NCI-H146 treated with DMSO at 0.1 percent for 48 hours (cell line): ENCODE measurements around the gene KLC1.

Experiments used
- DNase-seq: peaks from one replicate; lab custom pipeline; 2025; ENCODE audit not compliant: unreplicated experiment; lab: John Stamatoyannopoulos, UW

Gene KLC1

DNA sequence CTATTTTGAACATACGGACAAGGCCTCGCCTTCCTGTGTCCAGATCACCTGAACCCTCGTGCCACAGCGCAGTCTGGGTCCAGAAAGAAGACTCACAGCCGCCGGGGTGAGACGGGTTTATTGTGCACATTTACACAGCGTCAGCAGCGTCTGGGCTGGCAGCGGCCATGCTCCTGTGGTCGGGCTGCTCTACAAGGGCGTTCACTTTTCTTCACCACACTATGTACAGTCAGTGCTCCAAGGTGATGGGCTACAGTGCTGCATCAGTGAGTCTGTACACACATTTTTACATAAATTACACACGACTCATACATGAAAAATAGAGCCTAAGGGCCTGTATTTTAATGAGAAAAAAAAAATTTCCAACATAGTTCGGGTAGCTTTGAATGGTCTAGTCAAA lies 104.6 kb downstream of the KLC1 start:
- no peak for DNase-seq

DNA sequence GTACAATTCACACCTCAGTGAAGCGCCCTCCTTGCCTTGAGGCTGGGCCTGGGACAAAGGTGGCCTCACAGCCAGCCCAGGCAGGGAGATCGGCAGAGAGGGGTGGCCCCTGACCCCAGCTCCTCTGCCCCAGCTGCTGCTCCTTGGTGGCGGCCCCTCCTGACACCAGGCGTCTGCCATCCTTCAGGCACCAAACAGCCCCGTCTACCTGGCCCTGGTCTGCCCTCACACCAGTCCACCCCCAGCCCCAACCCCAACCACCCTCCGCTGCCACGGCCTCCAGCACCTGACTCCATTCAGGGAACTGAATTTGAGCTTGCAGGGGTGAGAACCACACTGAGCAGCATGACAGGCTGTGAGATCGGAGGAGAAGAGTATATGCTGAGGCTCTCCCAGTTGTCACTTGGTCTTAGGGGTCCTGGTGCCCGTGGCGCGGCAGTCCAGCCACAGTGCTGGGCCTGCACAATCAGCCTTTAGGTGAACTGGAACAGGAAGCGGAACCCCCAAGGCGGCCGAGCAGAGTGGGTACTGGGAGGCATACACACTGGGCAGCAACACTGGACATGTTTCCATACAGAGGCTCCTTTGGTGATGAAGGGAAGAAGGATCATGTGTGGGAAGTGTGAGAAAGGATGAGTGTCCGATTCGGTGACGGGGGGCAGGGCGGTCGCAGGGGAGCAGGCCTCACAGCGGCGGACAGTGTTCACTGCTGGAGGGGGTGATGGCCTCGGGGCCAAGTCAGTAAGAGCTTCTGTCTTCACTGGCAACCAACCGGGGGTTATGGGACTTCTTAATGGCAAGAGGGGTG lies 105.3 kb downstream of the KLC1 start:
- DNase-seq: no peak

DNA sequence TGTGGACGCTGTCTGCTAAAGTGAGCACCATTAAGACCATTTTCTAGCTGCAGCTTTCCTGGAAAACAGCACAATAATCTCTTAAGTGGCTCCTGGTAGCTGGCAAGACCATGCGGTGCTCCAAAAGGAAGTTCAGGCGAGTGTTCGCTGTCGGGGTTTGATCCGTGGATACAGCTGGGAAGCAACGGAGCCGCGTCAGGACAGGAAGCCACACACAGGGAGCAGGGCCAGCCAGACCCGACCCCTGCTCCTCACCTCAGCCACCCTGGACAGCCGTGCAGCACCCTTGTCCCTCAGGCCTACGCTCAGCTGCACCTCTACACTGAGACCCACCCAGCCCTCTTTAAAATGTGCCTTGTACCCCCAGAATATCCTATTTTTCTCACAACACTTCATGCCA lies 106.0 kb downstream of the KLC1 start:
- DNase-seq: no peak

DNA sequence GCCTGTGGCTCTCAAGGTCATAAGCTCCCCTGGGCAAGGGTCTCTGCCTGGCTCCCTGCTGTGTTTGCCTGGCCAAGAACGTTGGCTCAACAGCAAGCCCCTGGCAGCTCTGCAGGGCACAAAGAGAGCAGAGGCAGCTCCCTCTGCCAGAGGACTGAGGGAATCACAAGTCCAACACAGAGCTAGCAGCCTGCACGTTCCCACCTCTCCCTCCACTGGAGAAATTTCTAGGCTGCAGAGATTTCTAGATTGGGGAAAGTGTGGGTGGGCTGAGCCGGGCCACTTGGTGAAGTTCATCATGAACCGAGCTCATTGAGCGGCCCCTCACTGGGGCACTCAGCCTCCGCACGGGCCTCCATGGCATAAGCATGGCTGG lies 106.4 kb downstream of the KLC1 start:
- no peak for DNase-seq

DNA sequence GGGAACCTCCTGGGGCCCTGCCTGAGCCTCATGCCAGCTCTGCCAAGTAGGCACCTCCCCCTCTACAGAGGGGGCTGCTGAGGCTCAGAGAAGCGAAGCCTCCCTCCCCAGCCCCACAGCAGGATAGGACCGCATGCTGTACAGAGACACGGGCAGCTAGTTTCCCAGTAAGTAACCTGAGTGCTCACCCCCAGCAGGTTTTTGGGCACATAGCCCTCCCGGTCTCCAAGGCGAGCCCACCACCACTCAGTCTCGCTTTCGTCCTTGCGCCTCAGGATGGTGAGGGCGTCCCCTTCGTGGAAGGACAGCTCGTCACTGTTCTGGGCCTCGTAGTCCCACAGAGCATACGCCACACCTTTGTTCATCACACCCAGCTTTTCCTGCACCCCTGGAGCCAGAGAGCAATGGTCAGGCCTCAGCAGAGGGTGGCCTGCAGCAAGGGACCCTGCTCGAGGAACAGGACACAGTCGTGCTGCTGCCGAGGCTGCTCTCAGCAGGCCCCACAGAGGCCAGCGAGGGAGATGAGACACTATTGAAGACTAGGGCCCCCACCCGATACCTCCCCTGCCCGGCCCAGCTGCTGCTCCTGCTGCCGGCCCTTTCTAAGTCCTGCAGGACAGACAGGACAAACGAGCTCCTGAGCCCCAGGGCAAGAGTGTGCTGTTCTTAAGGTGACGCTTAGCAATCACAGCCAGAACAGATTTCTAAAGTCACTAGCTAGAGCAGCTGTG lies 107.0 kb downstream of the KLC1 start:
- DNase-seq: no peak

DNA sequence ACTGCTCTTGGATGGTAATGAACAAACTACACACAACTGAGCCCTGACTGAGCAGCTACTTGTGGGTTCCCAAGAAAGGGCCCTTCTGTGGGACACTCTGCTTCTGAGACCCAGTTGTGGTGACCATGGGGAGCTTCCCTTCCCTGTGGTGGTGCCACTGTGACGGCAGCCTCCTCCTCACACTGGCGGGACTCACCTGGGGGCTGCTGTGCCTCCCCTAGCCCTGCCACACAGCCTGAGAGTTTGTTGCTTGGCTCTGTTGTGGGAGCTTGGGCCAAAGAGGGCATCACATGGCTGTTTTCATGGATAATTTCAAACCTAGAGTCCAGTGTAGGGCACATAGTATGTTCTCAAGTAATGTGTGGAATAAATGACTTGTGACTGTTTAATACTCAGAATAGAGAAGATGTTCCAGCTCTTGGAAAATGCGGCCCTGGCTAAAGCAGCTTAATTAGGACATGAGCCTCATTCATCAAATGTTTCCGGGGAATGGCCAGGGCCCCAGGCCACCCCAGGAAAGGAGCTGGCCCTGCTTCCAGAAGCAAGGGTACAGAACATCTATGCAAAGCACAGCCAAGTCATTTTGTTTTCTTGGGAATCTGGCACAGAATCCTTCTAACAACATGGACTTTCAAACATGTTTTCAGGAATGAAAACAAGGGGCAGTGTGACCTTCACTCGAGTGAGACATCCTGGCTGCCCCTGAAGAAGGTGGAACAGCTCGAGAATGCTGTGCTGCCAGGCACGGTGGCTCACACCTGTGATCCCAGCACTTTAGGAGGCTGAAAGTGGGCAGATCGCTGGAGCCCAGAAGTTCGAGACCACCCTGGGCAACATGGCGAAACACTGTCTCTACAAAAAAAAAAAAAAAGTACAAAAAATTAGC lies 107.8 kb downstream of the KLC1 start:
- DNase-seq: no peak

DNA sequence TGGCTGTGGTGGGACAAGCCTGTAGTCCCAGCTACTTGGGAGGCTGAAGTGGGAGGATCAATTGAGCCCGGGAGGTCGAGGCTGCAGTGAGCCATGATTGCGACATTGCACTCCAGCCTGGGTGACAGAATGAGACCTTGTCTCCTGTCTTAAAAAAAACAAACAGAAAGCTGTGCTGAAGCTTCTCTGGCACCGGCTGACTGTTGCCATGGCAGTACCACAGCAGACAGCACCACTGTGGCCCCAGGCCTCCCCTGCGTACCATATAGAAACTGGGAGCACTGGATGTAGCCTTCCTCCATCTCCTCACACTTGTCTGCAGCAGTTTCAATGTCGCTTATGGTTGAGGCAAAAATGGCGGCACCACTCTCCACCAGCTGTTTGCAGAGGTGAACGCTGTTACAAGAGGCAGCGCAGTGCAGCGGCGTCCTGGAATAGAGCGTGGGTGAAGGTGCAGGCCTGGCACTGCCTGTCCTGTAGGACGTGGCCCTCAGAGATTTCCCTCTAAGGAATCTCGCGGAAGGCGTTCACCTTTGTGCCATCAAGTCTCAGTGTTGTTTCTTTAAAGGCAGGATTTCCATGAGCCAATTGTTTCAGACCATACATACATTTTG lies 108.5 kb downstream of the KLC1 start:
- DNase-seq: no peak

DNA sequence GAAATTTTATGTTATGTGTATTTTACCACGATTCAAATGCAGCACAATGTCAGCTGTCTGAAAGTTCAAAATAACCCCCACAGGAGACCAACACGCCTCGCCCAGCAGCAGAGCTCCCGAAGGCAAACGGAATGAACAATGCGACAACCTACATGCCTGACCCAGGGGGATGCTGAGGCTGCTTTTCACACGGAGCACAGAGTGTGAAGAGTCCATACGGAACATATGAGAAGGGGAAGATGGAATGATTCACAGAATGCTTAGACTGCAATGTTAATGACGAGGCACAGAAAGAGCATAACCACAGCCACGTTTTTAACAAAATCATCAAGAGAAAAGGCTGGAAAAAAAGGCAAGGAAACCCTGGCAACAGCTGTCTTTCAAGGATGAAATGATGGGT lies 109.2 kb downstream of the KLC1 start:
- DNase-seq: no peak

DNA sequence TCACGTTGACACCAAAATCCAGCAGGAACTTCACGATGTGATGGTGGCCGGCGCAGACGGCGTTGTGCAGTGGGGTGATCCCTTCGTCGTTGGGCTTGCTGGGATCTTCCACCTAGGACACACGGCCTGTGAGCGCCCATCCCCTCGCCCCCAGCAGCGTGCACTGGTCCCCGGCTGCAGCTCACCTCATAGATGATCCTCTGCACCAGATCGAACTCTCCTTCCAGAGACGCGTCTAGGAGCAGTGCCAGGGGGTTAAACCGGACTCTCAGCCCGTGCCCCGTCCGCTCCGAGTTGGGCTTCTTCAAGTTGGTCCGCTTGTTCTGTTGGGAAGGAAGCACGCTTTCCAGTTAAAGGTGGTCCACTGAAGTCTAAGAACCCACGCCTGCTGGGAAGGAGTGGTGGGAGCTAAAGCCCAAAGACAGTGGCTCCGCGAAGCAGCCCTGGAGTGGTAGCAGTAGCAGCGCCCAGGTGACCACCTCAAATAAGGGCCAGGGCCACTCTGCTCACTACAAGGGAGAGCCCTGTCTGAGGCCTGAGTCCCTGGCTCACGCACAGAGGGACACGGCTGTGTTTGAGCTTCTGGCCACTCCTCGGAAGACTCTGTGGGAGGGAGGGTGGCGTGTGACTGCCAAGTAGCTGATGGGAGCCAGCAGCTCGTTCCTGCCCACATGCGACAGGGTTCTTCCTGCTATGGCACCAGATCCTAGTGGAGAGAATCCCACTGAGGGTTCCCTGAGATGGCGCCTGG lies 109.9 kb downstream of the KLC1 start:
- DNase-seq: no peak

DNA sequence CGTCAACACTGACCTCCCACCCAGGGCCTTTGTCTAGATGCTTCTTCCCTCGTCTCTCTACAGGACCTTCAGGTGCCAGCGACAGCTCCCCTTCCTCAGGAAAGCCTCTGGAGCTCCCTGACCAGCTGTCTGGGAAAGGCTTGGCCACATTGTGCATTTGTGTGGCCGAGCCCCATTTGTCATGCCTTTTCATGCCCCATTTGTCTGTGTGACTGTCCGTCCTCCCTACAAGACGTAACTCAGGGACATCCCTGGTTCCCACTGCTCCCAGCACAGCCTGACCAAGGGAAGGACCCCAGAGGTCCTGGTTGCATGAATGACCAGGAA lies 110.4 kb downstream of the KLC1 start:
- no peak for DNase-seq

DNA sequence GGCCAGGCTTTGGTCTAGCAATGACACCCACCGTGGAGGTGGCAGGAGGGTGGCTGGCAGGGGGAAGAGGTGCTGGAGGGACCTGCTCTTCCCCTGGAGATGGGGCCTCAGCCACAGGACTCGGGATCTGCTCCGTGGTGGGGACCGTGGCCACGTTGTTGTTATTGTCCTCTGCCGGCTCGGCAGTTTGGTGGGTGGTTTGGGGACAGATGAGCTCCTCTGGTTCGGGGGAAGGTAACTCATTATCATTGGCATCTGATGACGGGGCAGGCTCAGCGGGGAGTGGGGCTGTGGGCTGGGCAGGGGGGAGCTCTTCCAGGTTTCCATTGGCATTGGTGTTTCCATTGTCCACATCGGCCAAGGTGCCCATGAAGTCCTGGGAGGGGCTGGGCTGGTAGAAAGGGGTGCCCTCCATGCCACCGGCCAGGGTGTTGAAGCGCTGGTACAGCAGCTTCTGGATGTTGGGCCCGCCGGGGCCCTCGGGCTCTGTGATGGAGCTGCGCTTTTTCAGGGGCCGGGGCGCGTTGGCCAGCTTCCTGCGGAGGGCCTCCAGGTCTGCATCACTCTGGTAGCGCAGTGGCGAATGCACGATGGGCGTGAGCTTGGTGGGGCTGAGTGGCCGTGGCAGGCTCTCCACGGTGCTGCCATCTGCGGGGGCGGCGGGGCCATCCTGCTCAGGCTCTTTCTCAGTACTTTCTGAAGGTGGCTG lies 110.9 kb downstream of the KLC1 start:
- no peak for DNase-seq

DNA sequence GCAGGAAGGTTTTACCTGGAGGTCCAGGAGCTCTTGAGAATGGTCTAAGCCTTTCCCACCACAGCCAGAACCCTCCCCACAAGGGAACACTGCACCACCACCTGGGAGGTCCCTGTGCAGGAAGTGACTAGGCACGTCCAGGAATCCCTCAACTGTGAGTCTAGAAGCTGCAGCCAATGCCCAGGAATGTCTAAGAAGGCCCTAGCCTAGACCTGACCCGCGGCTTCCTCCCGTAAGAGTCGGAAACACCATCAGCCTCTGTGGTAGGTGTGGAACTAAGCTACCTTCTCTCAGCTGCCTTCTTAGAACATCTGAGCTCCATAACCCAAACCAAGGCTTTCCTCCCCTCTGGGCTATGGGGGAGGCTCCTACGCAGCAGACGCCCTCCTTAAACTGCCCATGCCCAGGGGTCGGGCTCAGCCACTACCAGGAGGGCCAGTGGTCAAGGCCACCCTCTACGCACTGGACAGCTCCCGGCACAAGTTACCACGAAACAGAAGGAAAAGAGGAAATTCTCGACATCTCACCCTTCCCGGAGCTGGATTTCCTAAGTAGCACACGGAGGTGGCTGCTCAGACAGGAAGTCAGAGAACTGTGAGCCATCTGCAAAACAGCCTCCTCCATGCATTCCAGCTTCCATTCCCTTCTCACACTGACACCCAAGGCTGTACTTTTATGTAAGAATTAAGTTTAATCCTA lies 112.1 kb downstream of the KLC1 start:
- DNase-seq: no peak

DNA sequence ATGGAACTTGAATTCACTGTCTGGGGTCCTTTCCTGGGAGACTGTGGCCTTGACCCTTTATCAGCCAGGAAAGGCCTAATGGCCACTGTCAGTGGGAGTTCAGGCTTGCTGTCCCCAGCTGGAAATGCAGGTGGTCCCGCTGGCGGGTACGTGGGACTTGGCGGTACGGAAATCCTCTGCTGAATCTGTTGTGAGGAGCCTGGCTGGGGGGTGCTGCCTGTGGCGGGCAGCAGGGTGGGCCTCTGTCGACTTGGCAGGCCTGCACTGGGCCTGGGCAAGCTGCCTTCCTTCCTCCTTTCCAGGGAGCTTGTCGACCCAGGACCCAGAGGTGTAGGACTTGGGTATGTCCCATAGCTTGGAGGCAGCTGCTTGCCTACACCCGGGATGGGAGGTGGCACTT lies 112.9 kb downstream of the KLC1 start:
- DNase-seq: no peak

DNA sequence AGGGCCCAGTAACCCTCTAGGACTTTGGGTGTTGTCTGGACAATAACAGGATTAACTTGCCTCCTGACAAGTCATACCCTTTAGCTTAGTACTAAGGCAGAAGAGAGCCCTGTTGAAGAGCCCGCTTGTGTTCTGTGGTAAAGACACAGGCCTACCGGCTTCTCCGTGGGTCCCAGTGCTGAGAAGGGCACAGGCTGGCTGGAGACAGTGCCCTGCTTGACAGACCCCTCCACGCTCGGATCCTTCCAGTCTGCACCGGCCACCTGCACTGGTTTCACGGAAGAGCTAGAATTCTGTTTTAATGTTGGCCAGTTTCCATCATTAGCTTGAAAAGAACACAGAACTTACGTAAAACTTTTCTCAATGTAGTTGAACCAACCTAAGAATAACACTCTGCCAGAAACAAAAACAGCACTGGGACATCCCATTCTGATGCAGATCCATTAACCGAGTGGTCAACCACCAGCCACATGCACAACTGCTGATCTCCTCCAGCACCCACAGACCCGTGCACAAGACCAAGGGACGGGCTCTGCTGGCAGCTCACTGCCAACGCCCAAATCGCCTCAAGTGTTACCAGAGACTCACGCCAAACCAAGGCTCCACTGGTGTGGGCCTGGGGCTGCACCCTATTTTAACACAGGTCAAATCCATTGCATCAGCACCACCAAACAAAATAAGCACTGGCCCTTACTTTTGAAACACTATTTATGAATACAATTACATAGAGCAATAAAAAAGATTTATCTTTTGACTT lies 113.7 kb downstream of the KLC1 start:
- DNase-seq: no peak

DNA sequence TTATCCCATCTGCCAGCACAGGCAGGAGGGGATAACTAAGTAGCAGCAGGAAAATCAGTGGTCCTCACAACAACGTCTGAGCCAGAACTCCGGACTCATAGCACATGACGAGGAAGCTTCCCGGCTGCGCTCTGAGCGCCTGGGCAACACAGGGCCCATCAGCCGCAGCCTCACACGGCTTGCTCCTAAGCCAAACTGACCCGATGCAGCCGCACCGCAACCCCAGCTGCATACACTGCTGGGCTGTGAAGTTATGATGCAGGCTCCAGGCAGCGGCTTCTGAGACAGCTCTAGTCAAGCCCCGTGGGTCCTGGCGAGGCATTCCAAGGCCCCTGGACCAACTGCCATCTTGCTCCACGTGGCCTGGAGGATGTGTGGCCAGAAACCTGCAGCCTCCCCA lies 114.7 kb downstream of the KLC1 start:
- no peak for DNase-seq

DNA sequence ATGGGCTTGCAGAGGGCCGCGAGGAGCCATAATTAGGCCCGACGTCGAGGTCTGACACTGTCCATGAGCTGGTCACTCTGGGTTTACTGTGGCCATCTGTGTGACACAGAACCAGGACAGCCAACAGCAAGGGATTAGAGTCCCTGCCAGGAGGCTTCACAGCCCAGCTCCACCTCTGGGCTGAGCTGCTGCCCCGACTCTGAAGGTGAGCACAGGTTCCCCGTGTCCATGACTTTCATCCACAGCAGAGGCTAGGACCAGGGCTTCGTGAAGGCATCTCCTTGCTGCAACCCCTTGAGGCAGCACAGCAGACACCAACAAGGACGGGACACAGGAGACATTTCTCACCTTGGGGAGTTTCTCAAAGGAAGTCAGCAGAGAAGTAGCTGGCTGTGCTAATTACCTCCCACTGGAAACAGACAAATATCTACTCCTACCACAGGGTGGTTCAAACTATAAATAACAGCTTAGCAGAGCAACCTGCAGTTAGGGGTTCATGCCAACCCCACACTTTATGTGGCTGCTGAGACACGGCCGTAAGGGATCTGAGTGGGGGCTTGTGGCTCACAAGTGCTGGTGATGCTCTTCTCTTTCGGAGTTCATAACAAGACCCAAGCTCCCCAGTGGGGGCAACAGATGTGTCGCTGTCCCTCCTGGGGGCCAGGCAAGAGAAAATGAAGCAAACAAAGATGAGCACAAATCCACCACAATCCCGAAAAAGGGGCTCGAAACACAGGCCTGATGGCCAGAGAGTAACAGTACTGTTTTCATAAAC lies 115.8 kb downstream of the KLC1 start:
- no peak for DNase-seq

DNA sequence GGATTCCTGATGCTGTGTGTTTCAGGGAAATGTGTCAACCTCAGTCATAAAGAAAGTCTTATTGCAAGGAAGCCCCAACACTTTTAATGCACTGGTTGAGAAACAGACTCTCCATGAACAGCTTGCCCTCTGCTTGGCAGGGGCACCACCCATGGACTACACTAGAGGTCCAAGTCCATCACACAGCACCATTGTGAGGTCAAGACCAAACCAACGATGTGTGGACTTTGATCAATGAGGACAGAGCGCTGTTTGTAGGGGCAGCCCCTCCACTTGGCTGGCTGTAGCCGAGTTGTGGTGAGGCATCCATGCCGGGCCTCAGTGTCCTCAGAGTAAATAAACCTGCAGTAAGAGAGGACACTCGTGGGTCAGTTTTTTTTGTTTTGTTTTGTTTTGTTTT lies 116.4 kb downstream of the KLC1 start:
- no peak for DNase-seq

DNA sequence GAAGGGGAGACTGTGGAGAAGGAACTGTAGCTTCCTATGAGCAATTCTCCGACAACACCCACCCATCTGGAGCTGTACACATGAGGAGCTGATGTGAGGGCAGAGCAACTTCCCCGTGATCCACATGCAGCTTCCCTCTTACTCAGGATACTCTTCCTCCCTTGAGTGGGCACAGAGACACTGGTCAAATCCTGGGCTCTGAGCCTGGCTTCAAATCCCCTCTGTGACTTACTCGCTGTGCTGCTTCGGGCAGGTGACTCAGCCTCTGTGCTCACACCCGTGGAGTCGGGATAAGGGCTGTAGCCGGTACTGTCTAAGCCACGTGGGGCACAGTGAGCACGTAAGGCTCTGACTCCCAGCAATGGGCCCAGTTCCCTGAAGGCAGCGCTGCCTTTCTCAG lies 117.7 kb downstream of the KLC1 start:
- no peak for DNase-seq
